ENCODE measurements around the gene HGD. TPM values are rescaled to one million over a fixed set of nuclear protein-coding genes. Genes with fewer than 3 reads are reported as not detected.
"Not testable (repeated sequence)": the region's sequence is repeated elsewhere in the genome, so short reads cannot be mapped to it uniquely, and the experiment has no call there.

HGD gene
- total RNA-seq, result not detected

GRCh38 chr3:120682095-120682681 is at the start of gene HGD:
Gene HGD, minus strand, starts transcription at chr3:120682239. Its CDS starts 128 bp downstream, at chr3:120682111.
- CTCF ChIA-PET, result interaction anchor here (1.2 kb wide), 1 partner anchor 113 kb away, joined by 5 read pairs; no protein-coding TSS in a partner anchor
- DNase-seq, result no peak
- peaks cover 6% of the 10 kb centered on the region for H3K4me1 Mint-ChIP-seq (ENCODE audit: low read depth)
- H3K27ac Mint-ChIP-seq, result no peak within 1 kb of the TSS
- H3K4me3 Mint-ChIP-seq, result no peak within 1 kb of the TSS
- H3K36me3 Mint-ChIP-seq (ENCODE audit: low read depth), result peaks cover 4% of the 10 kb centered on the region
- peaks cover 4% of the 10 kb centered on the region for H3K9me3 Mint-ChIP-seq
- intact Hi-C loops (cut with micrococcal nuclease), result no loop called here
- H3K27me3 Mint-ChIP-seq (ENCODE audit: low read depth), result no peaks in the 10 kb centered on the region

GRCh38 chr3:120730576-120731542 is 48.8 kb upstream of the HGD start:
- Mint-ChIP-seq H3K27me3 (ENCODE audit: low read depth) (no peaks in the 10 kb centered on the region), H3K36me3 (ENCODE audit: low read depth) (peaks cover 21% of the 10 kb centered on the region), H3K27ac (no peak overlapping the region), H3K4me3 (no peak overlapping the region), H3K4me1 (ENCODE audit: low read depth) (peaks cover 6% of the 10 kb centered on the region), H3K9me3 (peaks cover 16% of the 10 kb centered on the region)
- intact Hi-C loops (cut with micrococcal nuclease), result no loop called here
- CTCF ChIA-PET, result no interaction called here
- no peak for DNase-seq

- CTCF ChIA-PET, result no interaction called here
- H3K27me3 Mint-ChIP-seq (ENCODE audit: low read depth), result no peaks in the 10 kb centered on the region
- peaks cover 4% of the 10 kb centered on the region for H3K9me3 Mint-ChIP-seq
- no peak overlapping the region for H3K27ac Mint-ChIP-seq
- H3K4me3 Mint-ChIP-seq, result no peak overlapping the region
- DNase-seq, result no peak
- peaks cover 8% of the 10 kb centered on the region for H3K4me1 Mint-ChIP-seq (ENCODE audit: low read depth)
- intact Hi-C loops (cut with micrococcal nuclease), result no loop called here
- H3K36me3 Mint-ChIP-seq (ENCODE audit: low read depth), result peaks cover 32% of the 10 kb centered on the region
Observed at GRCh38 chr3:120726791-120727190, 44.8 kb upstream of the HGD start.

GRCh38 chr3:120719167-120719834 is 37.3 kb upstream of the HGD start:
- intact Hi-C loops (cut with micrococcal nuclease), result loop anchor here (1.0 kb wide), 1 partner anchor 23 kb away; the partner anchor contains the start of genes GTF2E1 and RABL3
- Mint-ChIP-seq H3K4me3 (peak overlapping the region; percentile 49), H3K4me1 (ENCODE audit: low read depth) (peaks cover 37% of the 10 kb centered on the region), H3K36me3 (ENCODE audit: low read depth) (peaks cover 30% of the 10 kb centered on the region), H3K27ac (peak overlapping the region; percentile 70)
- H3K9me3 Mint-ChIP-seq; CTCF ChIA-PET; H3K27me3 Mint-ChIP-seq (ENCODE audit: low read depth): not testable (repeated sequence)
- peak; percentile 73 for DNase-seq

- Mint-ChIP-seq H3K27me3 (ENCODE audit: low read depth) (no peaks in the 10 kb centered on the region), H3K4me3 (no peak overlapping the region), H3K27ac (no peak overlapping the region), H3K4me1 (ENCODE audit: low read depth) (peaks cover 9% of the 10 kb centered on the region), H3K9me3 (no peaks in the 10 kb centered on the region), H3K36me3 (ENCODE audit: low read depth) (peaks cover 6% of the 10 kb centered on the region)
- intact Hi-C loops (cut with micrococcal nuclease), result no loop called here
- CTCF ChIA-PET, result interaction anchor here (0.7 kb wide), 1 partner anchor 183 kb away, joined by 3 read pairs; no protein-coding TSS in a partner anchor
- DNase-seq, result no peak
Observed at GRCh38 chr3:120713262-120713661, 31.2 kb upstream of the HGD start.

GRCh38 chr3:120710369-120710768 is 28.3 kb upstream of the HGD start:
- no peaks in the 10 kb centered on the region for H3K9me3 Mint-ChIP-seq
- no peak overlapping the region for H3K27ac Mint-ChIP-seq
- CTCF ChIA-PET, result interaction anchor here (1.0 kb wide), 1 partner anchor 151 kb away, joined by 3 read pairs; no protein-coding TSS in a partner anchor

GRCh38 chr3:120708408-120708807 is 26.4 kb upstream of the HGD start:
- Mint-ChIP-seq H3K4me3 (no peak overlapping the region), H3K36me3 (ENCODE audit: low read depth) (peaks cover 33% of the 10 kb centered on the region), H3K27me3 (ENCODE audit: low read depth) (no peaks in the 10 kb centered on the region), H3K4me1 (ENCODE audit: low read depth) (peaks cover 3% of the 10 kb centered on the region), H3K27ac (no peak overlapping the region), H3K9me3 (peaks cover 4% of the 10 kb centered on the region)
- no peak for DNase-seq
- CTCF ChIA-PET, result no interaction called here
- intact Hi-C loops (cut with micrococcal nuclease), result no loop called here

More at GRCh38 chr3:120710369-120710768, 28.3 kb upstream of the HGD start:
- intact Hi-C loops (cut with micrococcal nuclease), result no loop called here
- no peaks in the 10 kb centered on the region for H3K27me3 Mint-ChIP-seq (ENCODE audit: low read depth)
- H3K36me3 Mint-ChIP-seq (ENCODE audit: low read depth), result peaks cover 19% of the 10 kb centered on the region
- no peak overlapping the region for H3K4me3 Mint-ChIP-seq
- no peak for DNase-seq
- H3K4me1 Mint-ChIP-seq (ENCODE audit: low read depth), result peaks cover 3% of the 10 kb centered on the region

GRCh38 chr3:120706950-120707349 is 24.9 kb upstream of the HGD start:
- no peak for DNase-seq
- Mint-ChIP-seq H3K4me3 (no peak overlapping the region), H3K36me3 (ENCODE audit: low read depth) (peaks cover 43% of the 10 kb centered on the region), H3K4me1 (ENCODE audit: low read depth) (no peaks in the 10 kb centered on the region), H3K9me3 (peaks cover 6% of the 10 kb centered on the region), H3K27me3 (ENCODE audit: low read depth) (no peaks in the 10 kb centered on the region), H3K27ac (no peak overlapping the region)
- CTCF ChIA-PET, result interaction anchor here (0.6 kb wide), 1 partner anchor 149 kb away, joined by 3 read pairs; no protein-coding TSS in a partner anchor
- intact Hi-C loops (cut with micrococcal nuclease), result no loop called here

GRCh38 chr3:120705884-120706582 is 24.0 kb upstream of the HGD start:
- peaks cover 45% of the 10 kb centered on the region for H3K36me3 Mint-ChIP-seq (ENCODE audit: low read depth)
- no peak overlapping the region for H3K27ac Mint-ChIP-seq
- peaks cover 6% of the 10 kb centered on the region for H3K9me3 Mint-ChIP-seq
- no peaks in the 10 kb centered on the region for H3K4me1 Mint-ChIP-seq (ENCODE audit: low read depth)
- no peak for DNase-seq
- H3K27me3 Mint-ChIP-seq (ENCODE audit: low read depth), result no peaks in the 10 kb centered on the region
- intact Hi-C loops (cut with micrococcal nuclease), result no loop called here
- CTCF ChIA-PET, result no interaction called here
- no peak overlapping the region for H3K4me3 Mint-ChIP-seq

GRCh38 chr3:120699333-120699732 is 17.3 kb upstream of the HGD start:
- no peaks in the 10 kb centered on the region for H3K4me1 Mint-ChIP-seq (ENCODE audit: low read depth)
- CTCF ChIA-PET, result interaction anchor here (1.5 kb wide), 1 partner anchor 96 kb away, joined by 6 read pairs; no protein-coding TSS in a partner anchor
- no peak overlapping the region for H3K4me3 Mint-ChIP-seq
- no peak overlapping the region for H3K27ac Mint-ChIP-seq
- peaks cover 28% of the 10 kb centered on the region for H3K36me3 Mint-ChIP-seq (ENCODE audit: low read depth)
- intact Hi-C loops (cut with micrococcal nuclease), result no loop called here
- H3K9me3 Mint-ChIP-seq, result peaks cover 6% of the 10 kb centered on the region
- DNase-seq, result no peak
- no peaks in the 10 kb centered on the region for H3K27me3 Mint-ChIP-seq (ENCODE audit: low read depth)

GRCh38 chr3:120693439-120694171 is 11.6 kb upstream of the HGD start:
- Mint-ChIP-seq H3K27me3 (ENCODE audit: low read depth) (no peaks in the 10 kb centered on the region), H3K27ac (no peak overlapping the region), H3K9me3 (no peaks in the 10 kb centered on the region), H3K4me1 (ENCODE audit: low read depth) (no peaks in the 10 kb centered on the region), H3K4me3 (no peak overlapping the region), H3K36me3 (ENCODE audit: low read depth) (peaks cover 13% of the 10 kb centered on the region)
- CTCF ChIA-PET, result interaction anchor here (1.6 kb wide), 1 partner anchor 102 kb away, joined by 4 read pairs; no protein-coding TSS in a partner anchor
- intact Hi-C loops (cut with micrococcal nuclease), result no loop called here
- DNase-seq, result no peak
